Glomerular visceral epithelial cell (primary cell): ENCODE data around the gene C9orf40.

Experiments
- DNase-seq: peaks from one replicate; pipeline ENCODE4 v3.0.0-alpha.2; 2016; ENCODE audit errors: extremely low spot score

C9orf40 gene

GRCh38 chr9:74952201-74953151 lies at the start of gene C9orf40:
Gene C9orf40 (minus strand): TSS chr9:74952912. CDS start chr9:74952611, 301 bp downstream.
- DNase-seq = peak; percentile 86

GRCh38 chr9:75001719-75002421 lies 49.2 kb upstream of the C9orf40 start:
- peak; percentile 79 for DNase-seq

- DNase-seq = no peak
Observed at GRCh38 chr9:75000835-75001234, 48.1 kb upstream of the C9orf40 start.

GRCh38 chr9:74985041-74985440 lies 32.3 kb upstream of the C9orf40 start:
- DNase-seq = no peak

GRCh38 chr9:74983709-74984108 lies 31.0 kb upstream of the C9orf40 start:
- DNase-seq = no peak

- DNase-seq = no peak
Observed at GRCh38 chr9:74979844-74980243, 27.1 kb upstream of the C9orf40 start.

GRCh38 chr9:74977287-74977686 lies 24.6 kb upstream of the C9orf40 start:
- no peak for DNase-seq

- DNase-seq = no peak
Observed at GRCh38 chr9:74975538-74975937, 22.8 kb upstream of the C9orf40 start.

GRCh38 chr9:74974558-74974957 lies 21.8 kb upstream of the C9orf40 start:
- DNase-seq = no peak

GRCh38 chr9:74973714-74974113 lies 21.0 kb upstream of the C9orf40 start:
- no peak for DNase-seq

GRCh38 chr9:74963056-74963455 lies 10.3 kb upstream of the C9orf40 start:
- no peak for DNase-seq

GRCh38 chr9:74961496-74961895 lies 8.8 kb upstream of the C9orf40 start:
- DNase-seq = no peak

- peak; percentile 37 for DNase-seq
Observed at GRCh38 chr9:74960561-74960960, 7.8 kb upstream of the C9orf40 start.

- no peak for DNase-seq
Observed at GRCh38 chr9:74958587-74958986, 5.9 kb upstream of the C9orf40 start.

GRCh38 chr9:74953235-74953751 lies 581 bp upstream of the C9orf40 start:
- no peak for DNase-seq

- peak; percentile 41 for DNase-seq
Observed at GRCh38 chr9:74951725-74952151, 974 bp downstream of the C9orf40 start.

GRCh38 chr9:74951107-74951720 lies 1.5 kb downstream of the C9orf40 start:
- DNase-seq = no peak

GRCh38 chr9:74949859-74950855 lies 2.6 kb downstream of the C9orf40 start:
- no peak for DNase-seq

- no peak for DNase-seq
Observed at GRCh38 chr9:74948937-74949336, 3.8 kb downstream of the C9orf40 start.

- no peak for DNase-seq
Observed at GRCh38 chr9:74946686-74947085, 6.0 kb downstream of the C9orf40 start.

GRCh38 chr9:74942801-74943200 lies 9.9 kb downstream of the C9orf40 start:
- DNase-seq = no peak
